Parathyroid adenoma (tissue), 2 donors: ENCODE results near the gene DFFA.

Experiments used
- H2AFZ ChIP-seq: fragments of 300-600 bp; sonication (generic); one replicate; pipeline ENCODE4 v1.7.0; 2017; ENCODE audit warnings: antibody characterized with exemption, mild to moderate bottlenecking
- H3K27ac ChIP-seq: fragments of 300-600 bp; sonication (generic); one replicate; pipeline ENCODE4 v1.7.0; 2017
- H3K27me3 ChIP-seq: fragments of 300-600 bp; sonication (generic); one replicate; pipeline ENCODE4 v1.7.0; 2017; ENCODE audit warnings: low read length; ENCODE audit not compliant: control insufficient read depth, insufficient read depth
- H3K36me3 ChIP-seq: fragments of 300-600 bp; sonication (generic); one replicate; pipeline ENCODE4 v1.7.0; 2017; ENCODE audit warnings: low read length; ENCODE audit not compliant: control insufficient read depth, insufficient read depth
- H3K4me1 ChIP-seq: fragments of 300-600 bp; sonication (generic); one replicate; pipeline ENCODE4 v1.7.0; 2017; ENCODE audit warnings: control low read depth
- H3K4me2 ChIP-seq: fragments of 300-600 bp; sonication (generic); one replicate; pipeline ENCODE4 v1.7.0; 2017; ENCODE audit warnings: low read length
- H3K4me3 ChIP-seq: fragments of 300-600 bp; sonication (generic); one replicate; pipeline ENCODE4 v1.7.0; 2017; ENCODE audit warnings: low read depth, low read length
- H3K79me2 ChIP-seq: fragments of 300-600 bp; sonication (generic); one replicate; pipeline ENCODE4 v1.7.0; 2017; ENCODE audit warnings: control low read depth
- H3K9ac ChIP-seq: fragments of 300-600 bp; sonication (generic); one replicate; pipeline ENCODE4 v1.7.0; 2017; ENCODE audit warnings: mild to moderate bottlenecking
- H3K9me3 ChIP-seq: fragments of 300-600 bp; sonication (generic); one replicate; pipeline ENCODE4 v1.7.0; 2017; ENCODE audit warnings: low read length; ENCODE audit not compliant: control insufficient read depth
- TF ChIP-seq, protein P1 (sequence below): fragments of 300-600 bp; sonication (generic); IDR thresholded peaks from one replicate; pipeline ENCODE4 v1.7.0; 2017; ENCODE audit warnings: antibody characterized with exemption, mild to moderate bottlenecking
- donor health status: primary hyperparathyroidism.

Gene DFFA

DNA sequence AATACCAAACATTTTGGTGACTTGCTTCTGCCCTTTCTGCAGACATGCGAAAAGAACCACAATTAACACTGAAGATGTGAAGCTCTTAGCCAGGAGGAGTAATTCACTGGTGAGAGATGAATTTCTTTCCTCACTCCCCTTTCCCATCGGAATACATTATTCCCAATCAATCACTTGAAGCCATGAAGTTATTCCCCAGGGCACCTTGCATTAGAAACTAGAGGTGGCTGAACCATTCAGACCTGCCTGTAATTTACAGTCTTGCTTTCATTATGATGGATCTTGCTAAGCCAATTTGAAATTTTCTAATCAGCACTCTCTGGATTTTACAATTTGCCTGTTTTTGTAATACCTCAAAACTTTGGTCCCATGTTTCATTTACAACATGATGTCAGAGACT, 32.0 kb downstream of the DFFA start:
- Histone ChIP-seq H3K79me2 (no peaks in the 10 kb centered on the region), H3K4me1 (no peaks in the 10 kb centered on the region), H3K9me3 (no peaks in the 10 kb centered on the region), H3K36me3 (no peaks in the 10 kb centered on the region), H3K27ac (no peak overlapping the region), H3K27me3 (no peaks in the 10 kb centered on the region), H3K9ac (no peak overlapping the region), H3K4me3 (no peak overlapping the region), H2AFZ (no peak overlapping the region), H3K4me2 (no peak overlapping the region)
- TF ChIP-seq, protein P1, sequence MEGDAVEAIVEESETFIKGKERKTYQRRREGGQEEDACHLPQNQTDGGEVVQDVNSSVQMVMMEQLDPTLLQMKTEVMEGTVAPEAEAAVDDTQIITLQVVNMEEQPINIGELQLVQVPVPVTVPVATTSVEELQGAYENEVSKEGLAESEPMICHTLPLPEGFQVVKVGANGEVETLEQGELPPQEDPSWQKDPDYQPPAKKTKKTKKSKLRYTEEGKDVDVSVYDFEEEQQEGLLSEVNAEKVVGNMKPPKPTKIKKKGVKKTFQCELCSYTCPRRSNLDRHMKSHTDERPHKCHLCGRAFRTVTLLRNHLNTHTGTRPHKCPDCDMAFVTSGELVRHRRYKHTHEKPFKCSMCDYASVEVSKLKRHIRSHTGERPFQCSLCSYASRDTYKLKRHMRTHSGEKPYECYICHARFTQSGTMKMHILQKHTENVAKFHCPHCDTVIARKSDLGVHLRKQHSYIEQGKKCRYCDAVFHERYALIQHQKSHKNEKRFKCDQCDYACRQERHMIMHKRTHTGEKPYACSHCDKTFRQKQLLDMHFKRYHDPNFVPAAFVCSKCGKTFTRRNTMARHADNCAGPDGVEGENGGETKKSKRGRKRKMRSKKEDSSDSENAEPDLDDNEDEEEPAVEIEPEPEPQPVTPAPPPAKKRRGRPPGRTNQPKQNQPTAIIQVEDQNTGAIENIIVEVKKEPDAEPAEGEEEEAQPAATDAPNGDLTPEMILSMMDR, result no peak

DNA sequence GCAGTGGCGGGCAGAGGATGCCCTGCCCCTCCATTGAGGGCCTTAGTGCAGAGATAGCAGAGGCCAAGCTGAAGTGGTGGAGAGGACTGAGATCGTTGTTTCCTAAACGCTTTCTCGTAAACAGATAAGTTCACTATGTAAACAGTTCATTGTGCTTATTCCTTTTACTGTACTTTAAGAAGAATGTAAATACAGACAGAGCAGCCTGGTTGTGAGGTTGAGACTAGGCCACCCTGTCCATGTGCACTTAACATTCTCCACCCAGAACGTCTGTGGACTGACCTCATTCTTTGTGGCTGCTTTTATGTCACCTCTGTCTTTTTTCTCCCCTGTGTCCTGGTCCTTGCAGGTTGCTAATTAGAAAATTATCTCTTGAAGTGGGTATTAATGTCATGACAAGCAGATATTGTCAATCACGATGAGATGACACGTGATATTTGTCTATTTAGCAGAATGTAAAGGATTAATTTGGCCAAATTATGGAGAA, 33.6 kb downstream of the DFFA start:
- Histone ChIP-seq H2AFZ (no peak overlapping the region), H3K4me3 (no peak overlapping the region), H3K9me3 (no peaks in the 10 kb centered on the region), H3K79me2 (no peaks in the 10 kb centered on the region), H3K9ac (no peak overlapping the region), H3K27me3 (no peaks in the 10 kb centered on the region), H3K36me3 (no peaks in the 10 kb centered on the region), H3K4me2 (no peak overlapping the region), H3K27ac (no peak overlapping the region), H3K4me1 (no peaks in the 10 kb centered on the region)
- TF ChIP-seq, protein P1, result no peak

DNA sequence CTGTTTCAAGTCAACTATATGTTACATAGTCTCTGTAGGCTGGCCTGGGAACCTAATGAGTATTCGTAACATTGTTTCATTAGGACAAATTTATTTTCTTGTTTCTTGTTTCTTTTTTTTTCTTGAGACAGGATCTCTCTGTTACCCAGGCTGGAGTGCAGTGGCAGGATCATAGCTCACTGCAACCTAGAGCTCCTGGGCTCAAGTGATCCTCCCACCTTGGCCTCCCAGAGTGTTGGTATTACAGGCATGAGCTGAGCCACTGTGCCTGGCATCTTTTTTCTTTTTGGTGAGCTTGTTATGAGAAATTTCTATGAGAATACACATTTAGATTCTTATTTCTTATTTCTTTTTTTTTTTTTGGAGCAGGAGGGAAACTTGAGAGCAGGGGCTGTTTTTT, 35.3 kb downstream of the DFFA start:
- Histone ChIP-seq H3K4me3 (no peak overlapping the region), H3K4me2 (no peak overlapping the region), H3K9me3 (no peaks in the 10 kb centered on the region), H3K27ac (no peak overlapping the region), H3K4me1 (no peaks in the 10 kb centered on the region), H3K79me2 (no peaks in the 10 kb centered on the region), H3K36me3 (no peaks in the 10 kb centered on the region), H3K9ac (no peak overlapping the region), H2AFZ (no peak overlapping the region), H3K27me3 (no peaks in the 10 kb centered on the region)
- TF ChIP-seq, protein P1, result no peak

DNA sequence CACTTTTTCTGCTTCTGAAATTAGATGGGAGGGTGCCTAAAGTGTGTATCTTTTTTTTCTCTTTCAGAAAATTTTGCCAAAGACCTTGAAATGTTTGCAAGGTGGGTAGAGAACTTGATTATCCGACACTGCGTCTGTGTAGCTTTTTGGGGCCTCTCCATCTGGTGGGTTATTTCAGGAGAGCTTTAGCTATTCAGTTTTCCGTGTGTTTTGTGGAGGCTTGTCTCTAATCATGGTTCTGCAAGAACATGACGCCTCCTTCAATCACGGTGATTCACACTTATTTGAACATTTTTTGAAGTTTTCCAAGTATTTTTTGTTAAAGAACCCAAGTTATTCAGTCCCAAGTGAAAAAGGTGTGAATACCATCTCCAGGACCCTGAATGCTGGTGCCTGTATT, 37.7 kb downstream of the DFFA start:
- no peaks in the 10 kb centered on the region for H3K27me3 ChIP-seq
- H3K4me2 ChIP-seq, result no peak overlapping the region
- peaks cover 3% of the 10 kb centered on the region for H3K79me2 ChIP-seq
- H3K4me1 ChIP-seq, result no peaks in the 10 kb centered on the region
- H3K36me3 ChIP-seq, result no peaks in the 10 kb centered on the region
- H3K4me3 ChIP-seq, result no peak overlapping the region
- H3K27ac ChIP-seq, result no peak overlapping the region
- H2AFZ ChIP-seq, result no peak overlapping the region
- TF ChIP-seq, protein P1, result no peak
- H3K9ac ChIP-seq, result no peak overlapping the region
- H3K9me3 ChIP-seq, result no peaks in the 10 kb centered on the region

DNA sequence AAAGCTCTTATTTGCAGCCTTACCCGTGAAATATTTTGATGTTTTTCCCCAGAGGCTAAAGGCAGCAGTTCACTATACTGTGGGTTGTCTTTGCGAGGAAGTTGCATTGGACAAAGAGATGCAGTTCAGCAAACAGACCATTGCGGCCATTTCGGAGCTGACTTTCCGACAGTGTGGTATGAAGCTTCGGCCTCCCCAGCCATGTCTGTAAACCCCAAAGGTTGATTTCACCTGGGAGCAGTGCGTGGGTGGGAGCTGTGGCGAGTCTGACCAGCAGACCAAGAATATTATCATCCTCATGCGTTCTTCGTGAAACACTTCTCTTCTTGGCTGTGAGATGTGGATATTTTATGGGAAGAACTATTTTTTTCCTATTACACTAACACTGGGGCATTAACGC, 38.5 kb downstream of the DFFA start:
- H3K9ac ChIP-seq, result no peak overlapping the region
- no peak overlapping the region for H3K27ac ChIP-seq
- no peak overlapping the region for H3K4me3 ChIP-seq
- no peak overlapping the region for H2AFZ ChIP-seq
- no peaks in the 10 kb centered on the region for H3K4me1 ChIP-seq
- TF ChIP-seq, protein P1, result no peak
- peaks cover 3% of the 10 kb centered on the region for H3K79me2 ChIP-seq
- no peak overlapping the region for H3K4me2 ChIP-seq
- H3K27me3 ChIP-seq, result no peaks in the 10 kb centered on the region
- no peaks in the 10 kb centered on the region for H3K9me3 ChIP-seq
- H3K36me3 ChIP-seq, result no peaks in the 10 kb centered on the region
